Ovary (tissue), 9 donors: ENCODE measurements around the gene CTH. TPM values are rescaled to one million over a fixed set of nuclear protein-coding genes. Genes with fewer than 3 reads are reported as not detected.

Experiments
- DNase-seq, 5 donors: peaks; one replicate each; pipeline ENCODE4 v3.0.0-alpha.2; 2019 to 2020
- H3K27ac ChIP-seq, 2 donors: fragments of 200-600 bp; one replicate each; pipeline versions ENCODE4 v1.5.1 to v1.8.0; 2019 to 2022
- H3K27me3 ChIP-seq: fragments of 200-600 bp; one replicate; pipeline ENCODE4 v1.8.0; 2022
- H3K36me3 ChIP-seq: fragments of 200-600 bp; sonication (generic); one replicate; pipeline ENCODE4 v1.5.1; 2019
- H3K4me1 ChIP-seq: one replicate; pipeline ENCODE4 v1.8.1; 2013; ENCODE audit warnings: mild to moderate bottlenecking, moderate library complexity; ENCODE audit not compliant: insufficient read depth
- H3K4me3 ChIP-seq: fragments of 200-600 bp; sonication (generic); one replicate; pipeline ENCODE4 v1.5.1; 2017
- H3K9me3 ChIP-seq, 2 donors: fragments of 200-600 bp in 1 of 2; sonication (generic) in 1 of 2; one replicate each; pipeline versions ENCODE4 v1.5.1 to v1.8.1; 2013 to 2019; ENCODE audit warnings: mild to moderate bottlenecking in 1 of 2, moderate library complexity in 1 of 2
- CTCF ChIP-seq, 3 donors: fragments of 450-650 bp in 2 of 3; fragments of 200-600 bp in 1 of 3; IDR thresholded peaks; one replicate each; pipeline versions ENCODE4 v1.5.1 to v1.8.0; 2016 to 2022; ENCODE audit warnings: antibody characterized with exemption in 3 of 3, mild to moderate bottlenecking in 1 of 3
- EP300 ChIP-seq: sonication (generic); formaldehyde crosslinking; IDR thresholded peaks from one replicate; pipeline ENCODE4 v1.6.1; 2017; ENCODE audit warnings: antibody characterized with exemption
- POLR2A ChIP-seq: fragments of 450-650 bp; IDR thresholded peaks from one replicate; pipeline ENCODE4 v1.6.1; 2017; ENCODE audit warnings: antibody characterized with exemption, mild to moderate bottlenecking, moderate library complexity
- WGBS, 3 donors: extraction: QIAGEN DNeasy Blood & Tissue Kit in 1 of 3; methylation state at CpG; one replicate each; pipeline versions ENCODE4 v1.1.5 to v1.1.7; 2013 to 2017; 5-methylcytosine and 5-hydroxymethylcytosine counted together
- intact Hi-C, 4 donors: fragments of 100-400 bp; cut with DNase I; formaldehyde crosslinking; loops; one replicate each; pipeline versions ENCODE4 v1.11.0 to v1.15.1; 2022 to 2023
- polyA plus RNA-seq, 2 donors: library from polyadenylated mRNA; stranded (reverse); fragments of 200-250 nt in 1 of 2; fragments of 350-450 nt in 1 of 2; fragmentation: Illumina TruSeq in 1 of 2; extraction: RNeasy Lipid Tissue Mini Kit (QIAGEN cat#74804) in 1 of 2; gene quantifications; one replicate each; pipeline ENCODE4 v1.2.3, GENCODE V29; 2013 to 2014
- total RNA-seq, 7 donors: library from RNA; depleted of rRNA in 2 of 7; stranded (reverse); fragments of >200 nt in 2 of 7; fragmentation: NEBNext Ultra II Directional in 3 of 7; extraction: Animal tissue kit (Norgen Biotek cat#: 25700) in 3 of 7; gene quantifications; one replicate each; pipeline versions ENCODE4 v1.1.0 to v1.2.4, GENCODE V29; 2016 to 2023
- donor health status: DM: no; HTN: no; CAD: no; lungs with moderate emphysema.
- donor health status: DM: no; HTN: no; CAD: no.
- donor health status: Bipolar disorder and iron deficiency.
- donor health status: DM: yes; HTN: yes; CAD: no.
- donor health status: DM: no; HTN: no; CAD: no.
- donor health status: DM: yes; HTN: yes; CAD: no.

The CTH gene
- total and polyA plus RNA-seq, 9 donors, result 4.7 to 36.2 (median 15.8) TPM

DNA sequence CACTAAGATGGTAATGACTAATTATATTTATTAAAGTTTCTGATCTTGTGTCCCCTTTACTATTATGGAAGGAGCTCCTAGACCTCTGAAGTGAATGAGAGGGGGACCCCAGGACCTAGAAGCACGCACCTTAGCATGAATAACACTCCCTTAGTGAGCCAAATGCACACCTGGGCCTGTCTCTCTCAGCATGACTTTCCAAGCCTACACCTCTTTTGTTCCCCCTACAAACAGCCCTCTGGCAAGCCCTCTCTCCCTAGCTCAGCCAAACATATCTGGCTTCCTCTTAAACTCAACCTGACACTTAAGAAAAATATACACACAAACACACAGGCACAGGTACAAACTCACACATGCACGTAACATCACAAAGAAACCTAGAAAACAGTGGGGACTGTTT lies 7.3 kb upstream of the CTH start:
- DNase-seq, result no peak
- intact Hi-C loops, result loop anchor here in 1 of 4 donors (10.0 kb wide), 1 partner anchor 49 kb away; the partner anchor contains the start of gene ANKRD13C
- 87 to 88% (median 88%) methylated on average over 2 of the region's 2 CpGs for WGBS, 3 donors

GRCh38 chr1:70405780-70406416 lies 5.2 kb upstream of the CTH start:
- no peaks in the 10 kb centered on the region for H3K9me3 ChIP-seq
- no peaks in the 10 kb centered on the region for H3K27me3 ChIP-seq
- 83 to 85% (median 83%) methylated on average over 12 of the region's 12 CpGs for WGBS, 3 donors
- DNase-seq, result no peak
- H3K4me3 ChIP-seq, result no peak overlapping the region
- no peaks in the 10 kb centered on the region for H3K36me3 ChIP-seq
- TF ChIP-seq CTCF (IDR thresholded peaks at IDR 0.05) (no peak), EP300 (no peak), POLR2A (no peak)
- H3K4me1 ChIP-seq, result no peaks in the 10 kb centered on the region
- intact Hi-C loops, result loop anchor here in 1 of 4 donors (10.0 kb wide), 1 partner anchor 51 kb away; the partner anchor contains the start of gene ANKRD13C
- no peak overlapping the region for H3K27ac ChIP-seq

More for the DNA sequence above, 7.3 kb upstream of the CTH start:
- no peak overlapping the region for H3K4me3 ChIP-seq
- no peak overlapping the region for H3K27ac ChIP-seq
- H3K9me3 ChIP-seq, result no peaks in the 10 kb centered on the region
- TF ChIP-seq EP300, result no peak
- TF ChIP-seq CTCF (IDR thresholded peaks at IDR 0.05), result no peak
- TF ChIP-seq POLR2A, result no peak
- no peaks in the 10 kb centered on the region for H3K4me1 ChIP-seq
- no peaks in the 10 kb centered on the region for H3K27me3 ChIP-seq
- no peaks in the 10 kb centered on the region for H3K36me3 ChIP-seq

- intact Hi-C loops, result loop anchor here in 1 of 4 donors (10.0 kb wide), 1 partner anchor 54 kb away; the partner anchor contains the start of gene ANKRD13C
- TF ChIP-seq CTCF (IDR thresholded peaks at IDR 0.05), result no peak
- no peak for TF ChIP-seq EP300
- TF ChIP-seq POLR2A, result no peak
- H3K27ac ChIP-seq, result no peak overlapping the region
Observed at GRCh38 chr1:70409136-70409535, 1.9 kb upstream of the CTH start.

DNA sequence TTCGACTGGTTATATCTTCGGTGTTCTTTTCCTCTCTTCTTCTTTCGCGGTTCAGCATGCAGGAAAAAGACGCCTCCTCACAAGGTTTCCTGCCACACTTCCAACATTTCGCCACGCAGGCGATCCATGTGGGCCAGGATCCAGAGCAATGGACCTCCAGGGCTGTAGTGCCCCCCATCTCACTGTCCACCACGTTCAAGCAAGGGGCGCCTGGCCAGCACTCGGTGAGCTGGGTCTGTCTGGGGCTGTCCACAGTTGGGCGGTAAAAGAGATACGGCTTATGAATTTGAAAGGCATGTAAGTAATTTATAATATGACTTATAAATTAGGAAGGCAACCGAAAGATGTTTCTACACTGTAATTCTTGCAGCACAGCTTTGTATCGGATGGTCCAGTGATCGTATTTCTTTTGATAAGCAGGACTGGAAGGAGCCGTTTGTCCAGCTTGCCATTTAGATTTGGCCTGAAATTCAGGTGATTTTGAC lies 334 bp downstream of the CTH start:
- WGBS, 3 donors, result 0 to 1% (median 1%) methylated on average over 16 to 17 of the region's 17 CpGs
- TF ChIP-seq POLR2A (no peak), CTCF (IDR thresholded peaks at IDR 0.05) (peak in 1 of 3 donors; percentile 2)
- H3K9me3 ChIP-seq, result no peaks in the 10 kb centered on the region
- H3K27me3 ChIP-seq, result no peaks in the 10 kb centered on the region
- peak overlapping the region; percentile 73 to 96 for H3K27ac ChIP-seq
- H3K4me3 ChIP-seq, result peak overlapping the region; percentile 71
- no peak for DNase-seq
- peaks cover 2% of the 10 kb centered on the region for H3K4me1 ChIP-seq
- H3K36me3 ChIP-seq, result no peaks in the 10 kb centered on the region
- intact Hi-C loops, result loop anchor here in 1 of 4 donors (10.0 kb wide), 1 partner anchor 57 kb away; the partner anchor contains the start of gene ANKRD13C

More at GRCh38 chr1:70409136-70409535, 1.9 kb upstream of the CTH start:
- Histone ChIP-seq H3K4me1 (peaks cover 2% of the 10 kb centered on the region), H3K9me3 (no peaks in the 10 kb centered on the region), H3K36me3 (no peaks in the 10 kb centered on the region), H3K27me3 (no peaks in the 10 kb centered on the region), H3K4me3 (no peak overlapping the region)
- DNase-seq, result no peak
- WGBS, 3 donors, result 89 to 96% (median 93%) methylated on average over 2 of the region's 2 CpGs
